ENCODE data around the gene ADAD2.

- TF ChIP-seq ZNF24 (tag by site-specific recombination; IDR thresholded peaks at IDR 0.05) (no peak), ZNF274 (IDR thresholded peaks at IDR 0.05; ENCODE audit: low read length) (no peak), ZNF274 (tag by site-specific recombination; IDR thresholded peaks at IDR 0.05; ENCODE audit: borderline replicate concordance) (no peak), ZNF449 (tag by site-specific recombination; IDR thresholded peaks at IDR 0.05) (no peak), GLI2 (tag by site-specific recombination; IDR thresholded peaks at IDR 0.05; ENCODE audit: borderline replicate concordance, low read depth) (no peak), ZNF426 (tag by site-specific recombination; IDR thresholded peaks at IDR 0.05) (no peak), SP2 (tag by site-specific recombination; IDR thresholded peaks at IDR 0.05) (no peak), ZNF221 (tag by site-specific recombination; IDR thresholded peaks at IDR 0.05; ENCODE audit: borderline replicate concordance) (no peak)
- TF ChIP-seq, protein P1, sequence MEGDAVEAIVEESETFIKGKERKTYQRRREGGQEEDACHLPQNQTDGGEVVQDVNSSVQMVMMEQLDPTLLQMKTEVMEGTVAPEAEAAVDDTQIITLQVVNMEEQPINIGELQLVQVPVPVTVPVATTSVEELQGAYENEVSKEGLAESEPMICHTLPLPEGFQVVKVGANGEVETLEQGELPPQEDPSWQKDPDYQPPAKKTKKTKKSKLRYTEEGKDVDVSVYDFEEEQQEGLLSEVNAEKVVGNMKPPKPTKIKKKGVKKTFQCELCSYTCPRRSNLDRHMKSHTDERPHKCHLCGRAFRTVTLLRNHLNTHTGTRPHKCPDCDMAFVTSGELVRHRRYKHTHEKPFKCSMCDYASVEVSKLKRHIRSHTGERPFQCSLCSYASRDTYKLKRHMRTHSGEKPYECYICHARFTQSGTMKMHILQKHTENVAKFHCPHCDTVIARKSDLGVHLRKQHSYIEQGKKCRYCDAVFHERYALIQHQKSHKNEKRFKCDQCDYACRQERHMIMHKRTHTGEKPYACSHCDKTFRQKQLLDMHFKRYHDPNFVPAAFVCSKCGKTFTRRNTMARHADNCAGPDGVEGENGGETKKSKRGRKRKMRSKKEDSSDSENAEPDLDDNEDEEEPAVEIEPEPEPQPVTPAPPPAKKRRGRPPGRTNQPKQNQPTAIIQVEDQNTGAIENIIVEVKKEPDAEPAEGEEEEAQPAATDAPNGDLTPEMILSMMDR (tag by site-specific recombination; IDR thresholded peaks at IDR 0.05): no peak
- TF ChIP-seq, protein P2, sequence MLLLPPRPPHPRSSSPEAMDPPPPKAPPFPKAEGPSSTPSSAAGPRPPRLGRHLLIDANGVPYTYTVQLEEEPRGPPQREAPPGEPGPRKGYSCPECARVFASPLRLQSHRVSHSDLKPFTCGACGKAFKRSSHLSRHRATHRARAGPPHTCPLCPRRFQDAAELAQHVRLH (tag by site-specific recombination; IDR thresholded peaks at IDR 0.05): no peak
Observed at GRCh38 chr16:84224554-84224953, 33.6 kb downstream of the ADAD2 start.

Measured in HEK293 (cell line).